Neural progenitor cell (in vitro differentiated cells): ENCODE measurements around the gene ZBTB9. TPM values are rescaled to one million over a fixed set of nuclear protein-coding genes. Genes with fewer than 3 reads are reported as not detected.
A peak's percentile ranks its signal among the peaks of the same experiment; 100 is the strongest.

Experiments used
- DNase-seq: peaks from one replicate; pipeline ENCODE4 v3.0.0-alpha.2; 2016; ENCODE audit warnings: low spot score
- H2AFZ ChIP-seq: fragments of 200-600 bp; sonication (generic); replicated peaks from 2 replicates; pipeline ENCODE4 v1.6.1; 2016; ENCODE audit warnings: antibody characterized with exemption
- H3F3A ChIP-seq: fragments of 200-600 bp; sonication (generic); 2 replicates; pipeline ENCODE4 v1.6.1; 2016; ENCODE audit warnings: antibody characterized with exemption, low read depth
- H3K27ac ChIP-seq: fragments of 200-600 bp; sonication (generic); 2 replicates; pipeline ENCODE4 v1.5.1; 2016; ENCODE audit warnings: mild to moderate bottlenecking
- H3K27me3 ChIP-seq: fragments of 200-600 bp; sonication (generic); 2 replicates; pipeline ENCODE4 v1.6.1; 2016; ENCODE audit warnings: mild to moderate bottlenecking, moderate library complexity
- H3K36me3 ChIP-seq: fragments of 200-600 bp; sonication (generic); 2 replicates; pipeline ENCODE4 v1.5.1; 2016
- H3K4me1 ChIP-seq: fragments of 200-600 bp; sonication (generic); 2 replicates; pipeline ENCODE4 v1.6.1; 2016; ENCODE audit warnings: mixed run types
- H3K4me2 ChIP-seq: fragments of 200-600 bp; sonication (generic); 2 replicates; pipeline ENCODE4 v1.6.1; 2016
- H3K4me3 ChIP-seq: fragments of 200-600 bp; sonication (generic); 2 replicates; pipeline ENCODE4 v1.5.1; 2016
- H3K79me2 ChIP-seq: fragments of 200-600 bp; sonication (generic); 2 replicates; pipeline ENCODE4 v1.6.1; 2016; ENCODE audit warnings: low read depth
- H3K9ac ChIP-seq: fragments of 200-600 bp; sonication (generic); 2 replicates; pipeline ENCODE4 v1.6.1; 2016
- H3K9me3 ChIP-seq: fragments of 200-600 bp; sonication (generic); 2 replicates; pipeline ENCODE4 v1.5.1; 2016; ENCODE audit warnings: low read depth
- H4K20me1 ChIP-seq: fragments of 200-600 bp; sonication (generic); 2 replicates; pipeline ENCODE4 v1.6.1; 2016; ENCODE audit warnings: low read depth
- H3K27ac Mint-ChIP-seq: 3 replicates; pipeline ENCODE4 v1.8.0; 2021; ENCODE audit warnings: mixed read lengths
- H3K27me3 Mint-ChIP-seq: 2 replicates; pipeline ENCODE4 v1.8.0; 2022; ENCODE audit warnings: low read depth, mild to moderate bottlenecking, inconsistent platforms, moderate library complexity, mixed read lengths; ENCODE audit not compliant: insufficient read depth
- H3K36me3 Mint-ChIP-seq: 3 replicates; pipeline ENCODE4 v1.8.0; 2021; ENCODE audit warnings: mixed read lengths
- H3K4me1 Mint-ChIP-seq: 3 replicates; pipeline ENCODE4 v1.8.0; 2021; ENCODE audit warnings: mixed read lengths
- H3K4me3 Mint-ChIP-seq: 3 replicates; pipeline ENCODE4 v1.8.0; 2021; ENCODE audit warnings: mild to moderate bottlenecking, moderate library complexity, mixed read lengths
- H3K9me3 Mint-ChIP-seq: 3 replicates; pipeline ENCODE4 v1.8.0; 2020; ENCODE audit warnings: mixed read lengths
- CTCF ChIP-seq: fragments of 200-600 bp; sonication (generic); IDR thresholded peaks from 2 replicates; pipeline ENCODE4 v1.5.1; 2017; ENCODE audit warnings: antibody characterized with exemption, mild to moderate bottlenecking
- EZH2 ChIP-seq: fragments of 200-600 bp; sonication (generic); IDR thresholded peaks from 2 replicates; pipeline ENCODE4 v1.6.1; 2017; ENCODE audit warnings: antibody characterized with exemption, mild to moderate bottlenecking, moderate library complexity
- EZH2phosphoT487 ChIP-seq: fragments of 200-600 bp; sonication (generic); IDR thresholded peaks from 2 replicates; pipeline ENCODE4 v1.6.1; 2017; ENCODE audit warnings: antibody characterized with exemption
- total RNA-seq: library from RNA; depleted of rRNA; stranded (reverse); fragments of >200 nt; gene quantifications from 2 replicates; pipeline ENCODE4 v1.2.3, GENCODE V29; 2015; ENCODE audit warnings: low replicate concordance

ZBTB9 gene
- total RNA-seq, result 10.2 and 12.7 TPM in 2 replicates

GRCh38 chr6:33454009-33454946, at the start of gene ZBTB9:
TSS of gene ZBTB9 (plus strand) at chr6:33454576. CDS start at chr6:33455101, 525 bp downstream.
- peak within 1 kb of the TSS; percentile 74 for H3K9ac ChIP-seq
- H3K9me3 Mint-ChIP-seq, result no peaks in the 10 kb centered on the region
- peaks cover 24% of the 10 kb centered on the region for H3K36me3 Mint-ChIP-seq
- H3K27me3 Mint-ChIP-seq, result peaks cover 4% of the 10 kb centered on the region
- H3K4me2 ChIP-seq, result peak within 1 kb of the TSS; percentile 100
- peak within 1 kb of the TSS; percentile 70 for H3K4me3 ChIP-seq
- no peak within 1 kb of the TSS for H3K27ac ChIP-seq
- DNase-seq, result peak; percentile 98
- H3K4me3 Mint-ChIP-seq, result peak within 1 kb of the TSS; percentile 96
- H3K79me2 ChIP-seq, result peaks cover 22% of the 10 kb centered on the region
- H4K20me1 ChIP-seq, result peaks cover 15% of the 10 kb centered on the region
- H3K27me3 ChIP-seq, result no peaks in the 10 kb centered on the region
- no peak within 1 kb of the TSS for H2AFZ ChIP-seq
- peaks cover 30% of the 10 kb centered on the region for H3K4me1 Mint-ChIP-seq
- H3K4me1 ChIP-seq, result no peaks in the 10 kb centered on the region
- H3F3A ChIP-seq, result peaks cover 38% of the 10 kb centered on the region
- no peaks in the 10 kb centered on the region for H3K9me3 ChIP-seq
- peak within 1 kb of the TSS; percentile 94 for H3K27ac Mint-ChIP-seq
- no peak for TF ChIP-seq EZH2
- TF ChIP-seq EZH2phosphoT487, result no peak
- no peak for TF ChIP-seq CTCF
- H3K36me3 ChIP-seq, result no peaks in the 10 kb centered on the region

- H3K36me3 Mint-ChIP-seq, result peaks cover 31% of the 10 kb centered on the region
Measured at GRCh38 chr6:33404884-33405283, 49.5 kb upstream of the ZBTB9 start.

DNA sequence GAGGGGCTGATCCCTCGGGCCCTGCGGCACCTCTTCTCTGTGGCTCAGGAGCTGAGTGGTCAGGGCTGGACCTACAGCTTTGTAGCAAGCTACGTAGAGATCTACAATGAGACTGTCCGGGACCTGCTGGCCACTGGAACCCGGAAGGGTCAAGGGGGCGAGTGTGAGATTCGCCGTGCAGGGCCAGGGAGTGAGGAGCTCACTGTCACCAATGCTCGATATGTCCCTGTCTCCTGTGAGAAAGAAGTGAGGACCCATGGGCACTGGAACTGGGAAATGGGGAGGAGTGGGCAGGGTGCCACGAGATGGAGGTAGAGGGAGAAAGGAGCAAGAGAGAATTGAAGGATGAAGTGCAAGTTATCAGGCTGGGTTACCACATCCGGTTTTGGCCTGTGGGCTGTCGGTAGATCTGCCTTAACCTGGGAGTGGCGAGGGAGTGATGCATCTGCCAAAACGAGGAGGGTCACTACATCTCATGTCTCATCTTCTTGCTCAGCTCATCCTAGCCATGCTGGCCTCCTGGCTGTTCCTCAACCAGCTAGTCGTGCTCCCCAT, 48.9 kb upstream of the ZBTB9 start:
- Histone ChIP-seq H3K27me3 (no peaks in the 10 kb centered on the region), H3K27ac (no peak overlapping the region), H3K36me3 (peaks cover 10% of the 10 kb centered on the region), H3K4me2 (no peak overlapping the region), H2AFZ (no peak overlapping the region), H3K9ac (no peak overlapping the region), H3K79me2 (peaks cover 22% of the 10 kb centered on the region), H4K20me1 (peaks cover 3% of the 10 kb centered on the region), H3F3A (peaks cover 34% of the 10 kb centered on the region), H3K9me3 (no peaks in the 10 kb centered on the region), H3K4me1 (no peaks in the 10 kb centered on the region), H3K4me3 (no peak overlapping the region)
- Mint-ChIP-seq H3K36me3 (peaks cover 26% of the 10 kb centered on the region), H3K27ac (no peak overlapping the region), H3K4me1 (peaks cover 10% of the 10 kb centered on the region), H3K9me3 (no peaks in the 10 kb centered on the region), H3K4me3 (no peak overlapping the region), H3K27me3 (no peaks in the 10 kb centered on the region)
- TF ChIP-seq EZH2phosphoT487 (no peak), EZH2 (no peak), CTCF (no peak)
- no peak for DNase-seq

More at GRCh38 chr6:33404884-33405283, 49.5 kb upstream of the ZBTB9 start:
- H3K27ac ChIP-seq, result no peak overlapping the region
- no peak overlapping the region for H2AFZ ChIP-seq
- H3K4me3 ChIP-seq, result no peak overlapping the region
- H3K9me3 ChIP-seq, result no peaks in the 10 kb centered on the region
- H3K9me3 Mint-ChIP-seq, result no peaks in the 10 kb centered on the region
- H3K4me2 ChIP-seq, result no peak overlapping the region
- DNase-seq, result no peak
- peaks cover 3% of the 10 kb centered on the region for H4K20me1 ChIP-seq
- H3K27me3 ChIP-seq, result no peaks in the 10 kb centered on the region
- H3K27me3 Mint-ChIP-seq, result peaks cover 3% of the 10 kb centered on the region
- no peak overlapping the region for H3K27ac Mint-ChIP-seq
- H3K79me2 ChIP-seq, result peaks cover 28% of the 10 kb centered on the region
- no peak overlapping the region for H3K9ac ChIP-seq
- H3K4me1 Mint-ChIP-seq, result peaks cover 9% of the 10 kb centered on the region
- H3F3A ChIP-seq, result peaks cover 32% of the 10 kb centered on the region
- peaks cover 10% of the 10 kb centered on the region for H3K36me3 ChIP-seq
- TF ChIP-seq CTCF (no peak), EZH2 (no peak), EZH2phosphoT487 (no peak)
- H3K4me3 Mint-ChIP-seq, result no peak overlapping the region
- no peaks in the 10 kb centered on the region for H3K4me1 ChIP-seq
